Measurements from ENCODE around the gene WSCD2.

The WSCD2 gene

GRCh38 chr12:108109954-108110353 is 19.1 kb upstream of the WSCD2 start:
- no peak for DNase-seq

GRCh38 chr12:108110844-108111243 is 18.2 kb upstream of the WSCD2 start:
- no peak for DNase-seq

GRCh38 chr12:108112832-108113556 is 16.1 kb upstream of the WSCD2 start:
- DNase-seq: no peak

DNA sequence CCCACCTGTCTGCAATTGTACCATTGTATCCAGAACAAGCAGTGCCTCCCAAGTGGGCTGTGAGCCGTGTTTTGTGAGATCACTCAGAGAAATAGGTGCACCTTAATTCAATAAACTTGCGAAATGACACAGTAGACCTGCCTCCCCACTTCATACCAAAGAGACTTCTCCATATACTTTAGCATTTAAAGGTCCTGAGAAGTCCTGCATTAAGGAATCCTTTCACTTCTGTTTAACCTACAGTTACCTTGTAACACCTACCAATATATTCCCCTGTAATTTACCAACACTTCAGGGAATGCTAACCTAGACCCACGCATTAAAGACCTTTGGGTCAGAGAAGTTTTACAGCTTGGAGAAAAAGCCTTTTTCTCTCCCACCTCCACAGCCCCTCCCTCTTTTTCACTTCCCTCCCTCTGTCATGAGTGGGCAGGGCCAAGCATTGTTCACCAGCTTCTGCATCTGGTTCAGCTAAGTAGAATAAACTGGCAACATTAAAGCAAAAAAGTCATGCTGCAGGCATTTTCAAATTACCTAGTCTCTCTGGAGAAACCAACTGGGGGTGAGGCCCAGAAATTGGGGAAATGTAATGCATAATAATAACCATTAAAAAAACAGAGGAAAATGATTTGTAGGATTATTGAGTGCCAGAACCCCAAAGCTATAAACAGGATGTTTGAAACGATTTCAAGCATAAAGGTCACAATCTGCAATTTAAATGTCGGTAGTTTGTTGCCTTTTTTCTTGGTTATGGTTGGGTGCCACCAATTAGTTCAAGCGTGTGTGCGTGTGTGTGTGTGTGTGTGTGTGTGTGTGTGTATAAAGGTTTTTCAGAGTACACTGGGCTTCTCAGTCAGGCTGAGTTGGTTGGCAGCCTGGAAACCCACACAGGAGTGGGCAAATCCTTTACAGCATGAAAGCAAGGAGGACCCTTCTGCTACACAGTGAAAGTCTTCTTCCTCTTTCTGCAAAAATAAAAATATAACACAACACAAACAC is 13.7 kb upstream of the WSCD2 start:
- DNase-seq: no peak

- DNase-seq: no peak
Observed at GRCh38 chr12:108116254-108116653, 12.8 kb upstream of the WSCD2 start.

DNA sequence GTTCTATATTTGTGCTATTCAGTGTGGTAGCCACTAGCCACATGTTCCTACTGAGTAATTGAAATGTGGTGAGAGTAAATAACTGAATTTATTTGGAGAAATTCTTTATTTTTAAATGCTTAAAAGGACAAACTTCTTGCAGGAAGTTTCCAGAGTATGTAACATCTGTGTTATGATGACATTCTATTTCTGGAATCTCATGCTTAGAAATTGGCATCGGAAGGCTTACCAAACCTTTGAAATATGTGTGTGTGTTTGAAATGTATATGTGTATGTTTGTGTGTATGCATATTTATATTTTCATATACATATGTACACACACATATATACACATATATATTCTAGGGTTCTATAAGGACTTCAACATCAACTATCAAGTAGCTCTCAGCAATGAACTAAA is 12.4 kb upstream of the WSCD2 start:
- DNase-seq: no peak

DNA sequence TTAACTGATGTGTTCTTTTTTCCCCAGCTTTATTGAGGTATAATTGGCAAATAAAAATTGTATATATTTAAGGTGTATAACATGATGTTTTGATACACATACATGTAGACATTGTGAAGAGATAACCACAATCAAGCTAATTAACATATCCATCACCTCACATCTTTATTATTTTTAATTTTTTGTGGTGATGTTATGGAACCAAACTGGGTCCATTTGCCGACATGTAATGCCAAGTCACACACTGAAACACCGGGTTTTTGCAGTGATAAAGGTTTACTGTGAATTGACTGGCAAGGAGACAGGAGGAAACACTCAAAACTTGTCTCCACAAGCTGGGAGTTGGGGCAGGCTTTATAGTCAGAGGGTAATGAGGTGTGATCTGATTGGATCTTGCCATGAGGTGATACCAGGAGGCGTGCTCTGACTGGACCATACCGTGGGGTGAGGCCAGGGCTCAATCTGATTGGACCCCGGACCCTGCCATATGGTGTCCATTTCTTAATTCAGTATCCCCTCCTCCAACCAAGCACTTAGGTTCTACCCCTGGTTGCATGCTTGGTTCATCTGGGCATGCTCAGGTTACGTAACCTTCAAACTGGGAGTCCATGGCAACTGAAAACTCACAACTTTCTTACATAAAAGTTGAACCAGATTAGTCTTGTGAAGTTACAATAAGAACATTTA is 11.8 kb upstream of the WSCD2 start:
- DNase-seq: no peak

DNA sequence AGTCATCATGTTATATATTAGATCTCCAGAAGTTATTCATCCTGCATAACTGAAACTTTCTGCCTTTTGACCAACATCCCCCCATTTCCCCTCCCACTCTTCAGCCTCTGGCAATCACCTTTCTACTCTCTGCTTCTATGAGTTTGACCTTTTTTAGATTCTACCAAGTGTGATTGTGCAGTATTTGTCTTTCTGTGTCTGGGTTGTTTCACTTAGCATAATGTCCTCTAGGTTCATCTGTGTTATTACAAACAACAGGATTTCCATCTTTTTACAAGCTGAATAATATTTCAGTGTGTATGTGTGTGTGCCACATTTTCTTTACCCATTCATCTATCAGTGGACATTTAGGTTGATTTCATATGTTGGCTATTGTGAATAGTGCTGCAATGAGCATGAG is 11.2 kb upstream of the WSCD2 start:
- DNase-seq: no peak

DNA sequence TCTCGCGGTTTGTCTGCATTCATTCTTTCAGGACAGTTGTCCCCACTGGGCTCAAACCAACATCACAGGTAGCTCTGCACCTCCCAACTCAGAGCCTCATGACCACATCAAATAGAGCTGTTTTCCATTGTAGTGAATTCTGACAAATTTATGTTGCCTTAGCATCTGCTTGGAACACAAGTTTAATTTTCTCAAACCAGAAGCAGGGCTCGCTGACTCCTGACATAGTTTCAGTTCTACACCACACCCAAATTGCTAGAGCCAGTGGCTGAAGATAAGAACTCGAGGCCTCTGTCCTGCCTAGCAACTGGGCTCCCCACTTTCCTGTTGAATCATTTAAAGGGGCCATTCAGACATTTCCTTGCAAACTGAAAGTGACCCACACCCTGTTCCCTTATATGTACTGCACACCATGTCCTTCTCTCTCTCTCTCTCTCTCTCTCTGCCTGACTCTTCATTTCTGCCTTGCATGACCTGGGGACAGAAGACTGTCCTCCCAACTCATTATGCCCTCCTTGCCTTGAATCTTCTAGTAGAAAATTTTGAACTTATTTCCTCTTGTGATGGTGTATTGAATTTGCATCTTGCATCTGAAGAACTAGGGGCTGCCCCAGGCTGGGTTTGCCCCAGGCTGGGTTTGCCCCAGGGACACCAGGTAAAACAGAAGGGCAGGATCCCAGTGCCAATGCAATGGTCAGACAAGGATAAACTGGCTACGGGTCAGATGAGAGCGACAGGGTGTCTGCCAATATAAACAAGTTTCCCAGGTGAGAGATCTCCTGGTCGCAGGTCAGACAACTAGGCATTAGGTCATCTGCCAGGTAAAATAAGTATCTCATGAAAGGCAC is 9.7 kb upstream of the WSCD2 start:
- no peak for DNase-seq

DNA sequence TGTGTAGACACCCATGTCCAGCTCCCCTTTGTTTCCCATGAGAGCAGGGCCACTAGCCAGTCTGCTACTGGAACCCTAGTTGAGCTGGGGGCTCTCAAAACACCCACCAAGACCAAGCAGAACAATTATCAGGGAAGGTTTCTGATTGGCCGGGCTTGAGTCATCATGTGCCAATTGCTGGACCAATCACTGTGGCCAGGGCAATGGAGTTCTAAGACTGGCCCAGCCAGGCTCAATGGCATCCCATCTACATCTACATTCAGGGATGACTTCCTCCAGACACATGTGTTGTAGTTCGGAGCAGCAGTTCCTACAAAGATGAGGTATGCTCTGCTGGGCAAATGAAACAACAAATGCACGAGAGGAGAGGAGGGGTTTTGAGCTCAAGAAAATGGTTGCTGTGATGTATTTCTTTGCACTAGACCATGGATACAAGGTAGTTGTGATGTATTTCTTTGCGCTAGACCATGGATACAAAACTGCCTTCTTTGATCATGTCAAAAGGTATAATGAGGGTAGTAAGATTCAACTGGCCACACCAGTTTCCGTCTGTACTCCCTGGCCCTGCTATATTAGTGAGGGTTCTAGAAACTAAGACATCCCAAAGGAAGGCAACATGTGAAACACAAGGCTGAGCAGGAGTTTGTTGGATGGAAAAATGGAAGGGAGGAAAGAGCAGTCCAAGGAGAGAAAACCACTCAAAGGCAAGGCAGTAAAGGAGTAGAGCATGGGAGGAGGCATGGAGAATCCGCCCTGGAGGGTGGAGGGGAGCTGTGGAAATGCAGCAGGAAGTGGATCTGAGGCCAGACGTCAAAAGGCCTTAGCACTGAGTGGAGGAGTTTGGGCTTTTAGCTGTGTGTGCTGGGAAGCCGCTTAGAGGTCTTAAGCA is 8.9 kb upstream of the WSCD2 start:
- no peak for DNase-seq

DNA sequence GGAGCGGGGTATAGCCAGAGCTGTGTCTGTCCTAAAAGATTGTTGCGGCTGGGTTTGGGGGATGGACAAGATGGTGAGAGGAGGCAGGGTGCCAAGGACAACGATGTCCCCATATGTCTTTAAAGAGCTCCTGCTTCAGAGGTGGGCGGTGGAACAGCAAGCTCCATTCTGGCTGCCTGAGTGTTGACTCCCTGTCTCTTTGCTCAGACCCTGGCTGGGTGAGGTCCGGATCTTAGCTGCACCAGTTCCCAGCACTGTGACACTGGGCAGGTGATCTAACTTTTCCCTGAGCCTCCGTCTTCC is 8.3 kb upstream of the WSCD2 start:
- DNase-seq: no peak

GRCh38 chr12:108121320-108121719 is 7.8 kb upstream of the WSCD2 start:
- no peak for DNase-seq

DNA sequence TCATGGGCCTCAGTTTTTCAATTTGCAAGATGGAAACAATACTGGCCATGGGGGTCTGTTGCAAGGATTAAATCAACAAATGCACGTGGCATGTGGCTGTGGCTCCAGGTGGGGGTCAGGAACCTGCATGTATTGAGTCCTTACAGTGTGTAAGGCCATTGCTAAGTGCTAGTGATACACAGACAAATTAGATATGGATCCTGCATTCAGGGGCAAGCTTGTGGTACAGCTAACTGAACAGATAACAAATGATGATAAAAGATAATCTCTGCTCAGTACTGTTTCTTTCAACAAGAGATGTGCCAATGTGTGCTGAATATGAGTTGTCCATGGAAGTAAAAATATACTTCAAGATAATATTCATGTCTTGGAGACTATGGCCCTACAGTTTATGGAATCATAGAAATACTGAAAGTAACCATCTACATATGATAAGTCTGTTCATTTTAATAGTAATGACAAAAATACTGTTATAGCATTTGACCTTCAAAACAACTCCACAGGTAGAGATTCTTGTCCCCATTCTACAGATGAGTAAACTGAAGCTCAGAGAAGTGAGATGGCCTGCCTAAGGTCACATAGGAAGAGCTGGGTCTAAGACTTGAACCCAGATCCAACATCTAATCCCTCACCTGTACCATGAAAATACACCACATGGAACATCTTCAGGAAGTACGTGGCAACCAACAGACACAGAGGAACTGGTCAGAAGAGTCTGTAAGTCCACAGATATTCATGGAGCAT is 7.2 kb upstream of the WSCD2 start:
- DNase-seq: no peak

- no peak for DNase-seq
Observed at GRCh38 chr12:108122644-108123043, 6.4 kb upstream of the WSCD2 start.

GRCh38 chr12:108123402-108123801 is 5.7 kb upstream of the WSCD2 start:
- no peak for DNase-seq

- DNase-seq: no peak
Observed at GRCh38 chr12:108125073-108125472, 4.0 kb upstream of the WSCD2 start.

GRCh38 chr12:108126212-108126611 is 2.9 kb upstream of the WSCD2 start:
- no peak for DNase-seq

DNA sequence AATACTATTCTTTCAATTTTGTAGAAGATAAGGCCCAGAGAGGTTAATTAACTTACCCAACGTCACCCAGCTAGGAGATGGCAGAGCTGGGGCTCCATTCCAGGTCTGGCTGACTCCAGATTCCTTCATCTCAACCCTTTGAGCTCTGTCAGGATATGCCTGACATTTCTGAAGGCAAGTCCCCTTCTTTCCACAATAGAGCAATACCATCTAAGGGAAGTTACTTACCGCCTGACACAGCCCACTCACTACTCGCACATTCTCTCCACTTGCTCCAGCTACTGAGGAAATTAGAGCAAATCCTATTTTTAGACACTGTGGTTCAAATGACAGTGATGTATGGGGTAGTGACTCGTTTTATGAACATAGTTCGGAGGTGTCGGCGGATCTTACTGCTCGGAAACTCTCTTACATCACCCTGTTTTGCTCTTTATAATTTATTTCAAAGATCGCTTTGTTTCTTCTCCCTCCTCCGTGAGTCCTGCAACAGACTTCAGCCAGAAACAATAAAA is 2.0 kb upstream of the WSCD2 start:
- DNase-seq: no peak

DNA sequence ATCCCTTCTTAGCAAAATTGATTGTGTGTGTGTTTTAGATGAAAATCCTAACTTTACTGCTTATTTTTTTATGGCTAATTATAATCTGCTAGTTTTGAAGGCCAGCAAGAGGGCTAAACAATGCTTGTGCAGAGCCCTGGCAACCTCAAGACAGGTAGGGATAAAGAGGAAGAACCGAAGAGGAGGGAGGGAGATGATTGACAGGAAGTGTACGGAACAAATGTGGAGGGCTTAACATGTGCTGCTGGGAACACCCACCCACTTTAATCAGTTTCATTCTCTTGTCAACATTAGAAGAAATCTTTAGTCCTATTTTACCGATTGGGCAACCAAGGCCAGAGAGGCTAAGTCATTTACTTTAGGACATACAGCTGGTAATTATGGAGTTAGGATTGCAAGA is 1.4 kb upstream of the WSCD2 start:
- DNase-seq: no peak

- no peak for DNase-seq
Observed at GRCh38 chr12:108128221-108129016, 669 bp upstream of the WSCD2 start.
